ENCODE data around the gene RIN3.
A peak's percentile ranks its signal among the peaks of the same experiment; 100 is the strongest.

GRCh38 chr14:92702441-92702918, 188.9 kb downstream of the RIN3 start:
- TF ChIP-seq POLR2A (IDR thresholded peaks at IDR 0.05) = no peak
- TF ChIP-seq CTCF (IDR thresholded peaks at IDR 0.05) = peak in 1 of 6 experiments; percentile 23

Measured in adrenal gland (tissue), 5 donors.